Activated CD4-positive, CD25-positive, alpha-beta regulatory T cell treated with anti-CD3 and anti-CD28 coated beads, Interleukin-2, amount 50 U/mL, for 72 hours (primary cell): Measurements from ENCODE around the gene HOXC9.

ENCODE experiments used
- DNase-seq: peaks from one replicate; pipeline ENCODE4 v3.0.0; 2021

The HOXC9 gene

DNA sequence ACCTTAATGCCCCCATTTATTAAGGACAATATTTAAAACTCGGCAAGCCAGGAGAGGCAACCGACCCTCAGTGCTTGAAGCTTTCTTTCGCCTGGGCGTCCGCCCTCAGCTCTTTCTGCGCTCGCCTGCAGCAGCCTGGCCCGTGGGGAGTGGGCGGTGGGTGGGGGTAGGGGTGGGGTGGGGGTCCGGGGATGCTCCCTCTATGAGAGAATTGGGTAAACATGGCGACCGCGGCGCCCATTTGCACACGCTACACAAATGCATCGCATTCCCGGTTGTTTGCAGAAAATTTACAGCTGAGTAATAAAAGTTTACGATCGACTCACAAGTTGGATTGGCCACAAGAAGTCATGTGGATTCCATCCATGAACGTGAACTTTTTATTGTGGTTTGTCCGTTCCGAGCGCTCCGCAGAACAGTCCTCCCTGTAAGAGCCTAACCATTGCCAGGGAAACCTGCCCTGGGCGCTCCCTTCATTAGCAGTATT lies 16.6 kb downstream of the HOXC9 start:
- DNase-seq, result no peak

DNA sequence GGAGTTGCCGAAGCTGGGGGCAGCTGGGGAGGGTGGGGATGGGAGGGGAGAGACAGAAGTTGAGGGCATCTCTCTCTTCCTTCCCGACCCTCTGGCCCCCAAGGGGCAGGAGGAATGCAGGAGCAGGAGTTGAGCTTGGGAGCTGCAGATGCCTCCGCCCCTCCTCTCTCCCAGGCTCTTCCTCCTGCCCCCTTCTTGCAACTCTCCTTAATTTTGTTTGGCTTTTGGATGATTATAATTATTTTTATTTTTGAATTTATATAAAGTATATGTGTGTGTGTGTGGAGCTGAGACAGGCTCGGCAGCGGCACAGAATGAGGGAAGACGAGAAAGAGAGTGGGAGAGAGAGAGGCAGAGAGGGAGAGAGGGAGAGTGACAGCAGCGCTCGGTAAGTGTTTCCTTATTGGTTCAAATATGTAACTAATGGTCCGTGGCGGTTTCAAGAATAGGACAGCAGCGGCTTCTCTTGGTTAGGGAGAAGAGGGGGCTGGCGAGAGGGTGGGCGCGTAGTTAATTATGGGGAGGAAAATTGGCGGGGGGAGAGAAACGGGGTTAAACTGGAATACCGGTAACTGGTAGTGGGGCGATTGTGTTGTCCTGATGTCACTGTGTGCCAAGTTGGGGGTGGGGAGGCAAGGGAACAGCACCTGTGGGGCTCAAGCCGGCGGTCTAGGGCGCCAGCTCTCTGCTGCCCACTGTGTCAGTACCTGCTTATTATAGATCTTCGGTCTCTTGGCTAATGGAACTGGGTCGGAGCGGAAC lies 17.2 kb downstream of the HOXC9 start:
- DNase-seq, result no peak

DNA sequence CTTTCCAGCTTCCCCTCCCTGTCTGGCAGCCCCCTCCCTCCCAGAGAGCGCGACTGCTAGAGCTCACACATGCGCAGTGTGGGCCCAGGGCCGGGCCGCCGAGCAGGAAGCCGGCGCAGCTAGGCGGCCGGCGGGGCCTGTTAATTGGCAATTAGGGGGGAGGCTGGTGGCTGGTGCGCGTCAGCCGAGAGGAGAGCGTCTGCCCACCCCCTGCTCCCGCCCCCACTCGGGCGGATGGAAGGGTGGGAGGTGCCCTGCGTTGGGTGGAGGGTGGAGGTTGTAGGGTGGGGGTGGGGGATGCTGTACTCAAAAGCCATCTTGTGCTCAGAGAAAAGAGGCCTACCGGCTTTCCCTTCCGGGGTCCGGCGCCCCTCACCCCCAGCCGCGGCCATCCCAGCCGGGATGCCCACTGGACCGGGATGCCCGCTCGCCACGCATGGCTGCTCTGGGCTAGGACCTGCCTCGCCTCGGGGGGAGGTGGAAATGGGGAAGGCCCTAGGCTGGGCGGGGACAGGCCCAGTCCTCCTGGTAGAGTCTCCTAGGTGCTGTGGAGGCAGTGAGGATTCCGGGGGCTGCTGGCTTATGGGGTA lies 18.0 kb downstream of the HOXC9 start:
- peak; percentile 63 for DNase-seq

DNA sequence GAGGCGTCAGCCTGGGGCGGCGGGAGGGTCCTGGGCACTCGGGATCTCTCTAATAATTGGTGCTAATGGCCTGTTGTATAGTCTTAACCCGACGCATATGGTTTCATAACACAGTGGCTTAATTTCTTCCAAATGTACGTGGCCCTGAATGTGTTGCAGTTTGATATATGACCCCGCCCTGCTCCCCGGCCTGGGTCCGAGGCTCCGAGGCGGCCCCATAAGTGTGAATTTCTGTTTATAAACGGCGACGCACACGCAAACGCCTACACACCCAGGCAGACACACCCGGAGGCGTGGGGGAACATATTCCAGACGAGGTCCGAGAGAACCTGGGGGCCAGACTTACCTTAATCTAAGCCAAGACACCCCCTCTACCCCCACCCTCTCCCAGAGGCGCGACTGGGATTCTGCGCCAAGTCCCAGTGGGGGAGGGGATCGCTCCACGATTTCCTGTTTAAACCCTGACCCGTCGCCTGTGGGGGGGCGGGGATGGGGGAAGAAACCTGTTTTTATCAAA lies 18.6 kb downstream of the HOXC9 start:
- no peak for DNase-seq

DNA sequence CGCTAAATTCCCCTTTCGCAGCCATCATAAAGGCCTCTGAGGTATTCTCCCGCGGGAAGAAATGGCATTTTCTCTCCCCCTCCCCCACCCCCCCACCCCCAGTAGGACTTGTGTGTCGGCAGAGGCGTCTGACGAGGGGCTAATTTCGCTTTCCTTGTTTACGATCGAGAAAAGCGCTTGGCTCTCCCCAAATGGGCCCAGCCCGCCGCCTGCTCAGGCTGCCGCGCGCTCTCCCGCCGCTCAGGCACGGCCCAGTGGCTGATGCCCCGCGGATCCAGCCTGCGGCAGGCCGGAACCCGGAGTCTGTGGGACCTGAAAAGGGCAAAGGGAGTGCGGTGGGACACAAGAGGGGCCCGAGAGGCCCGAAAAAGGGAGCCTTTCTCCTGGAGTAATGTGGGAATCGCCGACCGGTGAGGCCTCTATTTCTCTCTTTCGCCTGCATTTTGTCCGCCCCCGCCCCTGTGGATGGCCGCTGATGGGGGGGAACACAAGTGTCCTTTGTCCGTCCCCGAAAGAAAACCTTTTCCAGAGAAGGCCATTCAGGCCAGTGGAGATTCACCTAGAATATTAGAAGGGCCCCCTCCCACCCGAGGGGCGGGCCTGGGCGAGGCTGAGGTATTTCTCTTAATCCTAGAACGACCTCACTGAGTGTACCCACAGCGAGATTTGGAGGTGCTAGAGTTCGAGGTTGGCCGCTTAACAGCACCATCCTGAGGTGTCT lies 19.3 kb downstream of the HOXC9 start:
- DNase-seq, result no peak

DNA sequence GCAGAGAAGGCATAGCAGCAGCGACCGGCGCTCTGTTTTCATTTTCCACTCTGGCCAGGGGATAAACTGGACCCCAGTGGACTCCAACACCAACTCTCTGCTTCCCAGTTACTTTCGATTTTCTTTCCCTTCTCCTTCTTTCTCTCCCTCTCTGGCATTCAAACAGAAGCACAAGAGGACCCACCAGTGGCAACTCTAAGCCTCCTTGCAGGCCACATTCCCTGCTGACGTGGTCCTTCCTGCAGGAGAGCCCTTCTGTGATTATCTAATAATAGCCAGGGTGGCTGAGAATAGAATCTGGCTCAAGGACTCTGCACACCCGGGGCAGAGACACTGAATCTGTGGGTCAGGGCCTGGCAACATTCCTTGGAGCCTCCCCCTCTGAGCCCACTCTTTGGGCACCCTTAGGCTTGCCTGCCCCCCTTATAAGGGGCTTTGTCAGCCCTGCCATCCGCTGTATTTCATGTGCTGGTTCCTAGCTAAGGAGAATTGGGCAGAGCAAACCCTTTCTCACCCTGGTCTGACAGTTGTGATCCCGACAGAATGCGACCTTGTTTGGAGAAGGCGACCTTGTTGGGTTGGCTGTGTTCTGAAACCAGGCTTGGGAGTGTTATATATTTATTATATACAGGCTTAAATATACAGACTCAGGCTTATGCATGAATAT lies 20.1 kb downstream of the HOXC9 start:
- DNase-seq, result no peak

DNA sequence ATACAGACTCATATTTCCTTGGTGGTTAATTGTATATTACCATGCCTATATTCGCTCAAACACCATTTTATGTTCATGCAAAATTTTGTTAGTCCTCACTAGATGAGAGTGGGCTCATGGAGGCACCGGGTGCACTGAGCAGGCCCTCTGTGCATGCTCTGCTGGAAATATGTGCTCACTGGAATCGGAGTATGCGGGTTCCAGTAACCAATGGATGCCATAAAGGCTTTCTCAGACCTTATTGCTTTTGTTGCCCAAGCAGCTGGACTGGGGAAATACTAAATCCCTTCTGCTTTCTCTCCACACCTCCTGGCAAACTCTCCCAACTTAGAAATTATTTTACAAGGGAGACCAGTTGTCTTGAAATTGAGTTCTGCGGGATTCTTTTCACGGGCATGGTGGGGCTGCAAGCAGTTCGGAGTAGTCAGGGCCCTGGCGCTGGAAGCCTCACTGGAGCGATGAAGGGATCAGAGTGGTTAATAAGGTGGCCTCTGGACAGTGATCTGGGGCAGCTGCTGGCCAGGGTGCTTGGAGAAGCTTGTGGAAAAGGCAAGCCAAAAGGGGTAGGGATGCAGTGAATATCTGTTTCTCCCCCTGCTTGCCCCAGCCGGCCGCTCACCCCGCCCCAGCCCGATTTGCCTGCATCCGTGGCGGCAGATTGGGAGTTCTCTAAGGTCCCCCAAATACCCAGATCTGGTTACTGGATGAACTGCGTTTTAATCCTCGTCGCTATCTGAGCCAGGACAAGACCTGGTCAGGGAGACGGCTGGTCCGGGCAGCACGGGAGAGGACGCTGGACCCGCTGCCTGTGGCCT lies 20.8 kb downstream of the HOXC9 start:
- no peak for DNase-seq

DNA sequence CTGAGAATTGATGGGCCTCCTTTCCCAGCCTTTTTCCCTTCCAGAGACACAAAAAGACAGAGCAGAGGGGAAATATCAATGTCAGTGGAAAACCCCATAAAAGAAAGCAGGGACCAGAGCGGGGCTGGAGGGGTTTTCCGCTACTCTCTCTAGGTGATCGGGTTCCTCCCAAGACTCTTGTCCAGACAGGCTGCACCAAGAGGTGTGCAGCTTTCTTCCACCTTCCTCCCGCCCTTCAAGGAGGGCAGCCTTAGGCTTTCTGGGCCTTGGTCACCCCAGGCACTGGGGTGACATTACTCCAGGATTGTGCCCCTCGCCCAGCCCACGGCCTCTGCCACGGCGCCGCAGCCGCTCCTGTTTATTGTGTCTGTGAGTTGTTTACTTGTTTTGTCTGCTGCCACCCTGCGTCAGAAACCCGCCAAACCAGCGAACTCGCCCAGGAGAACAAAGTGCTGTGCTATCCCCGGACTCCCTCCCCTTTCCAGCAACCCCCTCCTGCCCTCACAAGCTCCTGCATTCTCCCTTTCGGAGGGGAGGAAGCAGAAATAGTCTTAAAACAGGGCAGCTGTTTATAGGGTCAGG lies 21.6 kb downstream of the HOXC9 start:
- DNase-seq, result no peak

DNA sequence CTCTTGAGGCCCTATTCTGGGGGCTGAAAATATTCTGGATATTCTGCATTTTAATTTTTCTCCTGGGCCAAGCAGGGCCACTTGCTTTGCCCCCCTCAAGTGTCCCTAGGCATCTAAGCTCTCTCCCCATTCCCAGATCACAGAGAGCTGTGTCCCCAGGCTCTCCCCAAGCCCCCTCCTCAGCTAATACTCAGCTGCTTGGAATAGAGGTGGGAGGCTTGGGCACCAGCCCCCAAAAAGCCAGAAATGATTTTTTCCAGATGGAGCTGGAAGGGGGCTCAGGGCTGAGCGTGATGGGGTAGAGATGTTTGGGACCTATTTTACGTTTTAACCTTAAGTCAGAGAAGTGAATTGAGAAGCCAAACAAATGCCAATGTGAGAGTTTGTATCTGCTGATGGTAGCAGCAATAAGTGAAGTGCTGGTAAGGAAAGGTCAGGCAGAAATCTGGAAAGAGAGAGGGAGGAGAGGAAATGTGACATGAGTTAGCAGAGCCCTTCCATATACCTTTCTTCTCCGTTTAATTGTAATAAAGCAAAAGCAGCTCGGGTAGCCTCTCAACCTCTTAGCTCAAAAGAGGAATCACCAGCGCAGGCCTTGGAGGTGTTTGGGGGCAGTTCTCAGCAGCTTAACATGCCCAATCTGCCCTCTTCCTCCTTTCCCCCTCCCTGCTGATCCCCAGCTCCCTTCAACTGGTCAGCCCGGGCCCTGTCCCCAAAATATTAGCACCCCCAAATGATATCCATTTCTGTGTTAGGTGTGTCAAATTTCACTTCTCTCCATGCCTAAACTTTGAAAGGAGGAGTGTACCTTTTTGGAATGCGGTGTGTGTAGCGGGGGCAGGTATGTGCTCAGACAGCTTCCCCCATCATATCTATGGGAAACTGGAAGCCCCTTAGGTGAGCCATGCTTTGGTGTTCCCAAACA lies 23.3 kb downstream of the HOXC9 start:
- no peak for DNase-seq

DNA sequence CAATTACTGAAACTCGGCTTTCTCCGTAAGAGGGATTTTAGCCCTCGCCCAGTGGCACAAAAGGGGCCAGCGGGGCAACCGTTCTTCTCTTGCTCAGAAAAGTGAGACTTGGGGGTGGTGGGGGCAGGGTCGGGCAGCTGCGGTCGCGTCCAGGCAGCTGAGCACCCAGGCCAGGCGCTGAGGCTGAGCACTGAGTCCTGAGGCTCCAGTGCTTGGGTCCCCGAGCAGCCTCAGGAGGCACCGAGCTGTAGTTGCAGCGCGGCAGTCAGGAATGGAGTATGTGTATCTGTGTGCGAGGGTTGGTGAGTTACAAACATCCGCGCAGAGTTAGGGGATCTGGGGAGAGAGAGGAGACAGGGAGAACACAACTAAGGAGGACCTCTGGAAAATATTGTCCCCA lies 24.2 kb downstream of the HOXC9 start:
- DNase-seq, result no peak

DNA sequence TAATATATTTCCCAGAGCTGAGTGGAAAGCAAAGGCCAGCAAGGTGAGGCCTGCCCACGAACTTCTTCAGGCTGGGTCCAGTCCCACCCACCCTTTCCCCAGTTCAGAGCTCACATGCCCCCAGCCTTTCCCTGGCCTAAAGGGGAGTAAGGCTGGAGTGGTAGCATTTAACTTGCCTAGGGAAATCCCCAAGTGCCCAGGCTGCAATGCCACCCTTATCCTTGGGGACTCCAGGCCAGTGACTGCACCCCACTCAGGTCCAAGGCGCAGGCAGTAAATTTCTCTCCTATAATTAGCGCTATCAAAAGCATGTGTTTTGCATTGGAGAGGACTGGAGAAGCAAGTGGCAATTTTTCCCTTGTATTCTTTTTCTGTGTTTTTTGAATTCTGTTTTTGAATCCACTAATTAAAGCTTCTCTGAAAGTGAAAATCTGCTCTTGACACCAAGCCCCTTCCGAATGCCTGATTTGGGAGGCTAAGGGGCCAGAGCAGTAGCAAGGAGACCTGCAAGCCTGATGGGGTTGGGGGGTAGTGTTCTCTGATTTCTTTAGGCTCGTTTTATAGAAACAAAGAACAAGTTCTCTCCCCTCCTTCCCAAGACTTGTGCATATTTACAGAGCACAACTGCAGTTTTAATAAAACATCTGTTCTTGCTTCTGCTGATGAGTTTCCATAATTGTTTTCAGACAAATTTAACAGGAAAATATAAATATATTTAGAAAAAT lies 24.8 kb downstream of the HOXC9 start:
- DNase-seq, result no peak

DNA sequence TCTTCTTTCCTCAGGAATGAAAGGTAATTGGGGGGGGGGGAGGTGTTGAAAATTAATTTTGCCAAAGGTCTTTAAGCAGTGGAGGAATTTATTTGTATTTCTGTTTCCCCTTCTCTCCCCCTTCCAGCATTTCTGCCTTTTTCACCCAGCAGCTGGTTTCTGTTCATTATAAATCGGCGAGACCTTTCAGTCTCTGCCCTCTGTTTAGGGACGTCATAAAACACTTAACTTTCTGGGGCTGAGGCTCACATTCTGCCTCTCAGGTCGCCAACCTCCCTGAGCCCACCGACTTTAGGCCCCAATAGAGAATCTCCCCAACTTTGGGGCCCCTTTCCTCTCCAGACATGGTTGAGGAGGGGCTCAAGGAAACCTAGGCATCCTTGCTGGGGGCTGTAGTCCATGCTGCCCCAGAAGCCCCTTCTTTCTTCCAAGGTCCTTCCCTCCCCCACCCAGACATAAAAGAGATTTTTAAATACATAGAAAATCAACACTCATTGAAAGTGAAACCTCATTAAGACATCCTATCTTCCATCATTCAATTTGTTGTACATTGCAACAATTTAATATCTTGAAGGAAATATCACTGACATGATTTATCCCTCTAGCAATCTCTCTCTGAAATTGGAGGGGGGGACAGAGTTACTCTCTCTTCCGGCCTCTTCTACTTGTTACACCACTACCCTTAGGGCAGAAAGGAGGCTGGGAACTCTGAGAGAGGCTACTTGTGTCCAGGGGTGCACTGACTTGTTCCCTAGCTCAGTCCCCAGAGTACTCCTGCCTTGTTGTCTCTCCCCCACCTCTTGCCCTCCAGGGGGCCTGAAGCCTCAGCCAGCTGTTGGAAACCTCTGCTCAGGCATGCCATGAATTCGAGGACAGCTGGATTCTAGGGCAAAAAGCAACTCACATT lies 25.8 kb downstream of the HOXC9 start:
- no peak for DNase-seq

DNA sequence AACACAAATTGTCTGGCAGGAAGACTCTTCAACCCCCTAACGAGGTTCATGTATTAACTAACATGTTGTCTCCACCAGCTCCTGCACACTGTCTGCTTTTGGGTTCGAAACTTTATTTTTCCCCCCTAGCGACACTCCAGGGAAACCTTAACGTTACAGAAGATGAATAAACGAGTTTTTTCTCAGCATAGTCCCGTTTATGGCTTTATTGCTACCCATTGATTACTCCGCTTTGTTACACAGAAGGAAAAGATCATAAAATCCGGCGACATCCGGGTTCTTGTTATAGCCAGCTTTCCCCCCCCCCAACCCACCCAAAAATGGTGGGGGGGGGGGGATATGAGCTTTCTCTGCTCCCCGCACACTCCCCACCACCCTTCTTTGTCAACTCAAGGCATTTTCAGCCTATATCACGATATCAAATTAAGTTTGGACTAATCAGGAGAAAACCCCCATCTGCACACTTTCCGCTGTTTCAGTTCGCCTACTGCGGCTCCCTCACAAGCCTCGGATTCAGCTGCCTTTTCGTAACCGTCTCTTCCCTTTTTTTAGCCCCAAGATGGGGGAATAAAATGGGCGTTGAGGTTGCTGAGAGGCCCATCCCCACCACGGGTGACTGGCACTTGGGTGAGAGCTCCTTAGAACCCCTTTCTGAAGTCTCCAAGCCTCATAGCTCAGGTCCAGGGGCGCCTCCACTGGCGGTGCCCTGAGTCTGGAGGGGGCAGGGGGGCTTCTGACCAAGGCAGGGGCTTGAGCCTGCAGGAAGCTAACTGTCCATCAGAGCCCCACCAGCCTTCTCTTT lies 26.9 kb downstream of the HOXC9 start:
- no peak for DNase-seq

DNA sequence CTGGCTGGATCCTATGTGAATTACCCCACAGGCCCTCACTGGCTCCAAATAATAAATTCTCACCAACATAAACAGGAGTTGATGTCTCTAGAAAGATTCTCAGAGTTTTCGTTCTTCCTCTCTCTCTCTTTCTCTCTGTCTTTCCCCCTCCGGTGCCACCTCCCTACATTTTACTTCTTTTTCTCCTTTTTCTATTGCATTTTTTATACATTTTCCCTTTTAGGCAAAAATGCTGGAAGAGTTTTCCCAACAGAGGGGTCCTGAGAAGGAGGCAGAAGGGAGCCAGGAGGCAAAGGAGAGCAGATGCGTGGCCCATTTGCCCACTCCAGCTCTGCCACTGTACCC lies 27.5 kb downstream of the HOXC9 start:
- DNase-seq, result no peak

DNA sequence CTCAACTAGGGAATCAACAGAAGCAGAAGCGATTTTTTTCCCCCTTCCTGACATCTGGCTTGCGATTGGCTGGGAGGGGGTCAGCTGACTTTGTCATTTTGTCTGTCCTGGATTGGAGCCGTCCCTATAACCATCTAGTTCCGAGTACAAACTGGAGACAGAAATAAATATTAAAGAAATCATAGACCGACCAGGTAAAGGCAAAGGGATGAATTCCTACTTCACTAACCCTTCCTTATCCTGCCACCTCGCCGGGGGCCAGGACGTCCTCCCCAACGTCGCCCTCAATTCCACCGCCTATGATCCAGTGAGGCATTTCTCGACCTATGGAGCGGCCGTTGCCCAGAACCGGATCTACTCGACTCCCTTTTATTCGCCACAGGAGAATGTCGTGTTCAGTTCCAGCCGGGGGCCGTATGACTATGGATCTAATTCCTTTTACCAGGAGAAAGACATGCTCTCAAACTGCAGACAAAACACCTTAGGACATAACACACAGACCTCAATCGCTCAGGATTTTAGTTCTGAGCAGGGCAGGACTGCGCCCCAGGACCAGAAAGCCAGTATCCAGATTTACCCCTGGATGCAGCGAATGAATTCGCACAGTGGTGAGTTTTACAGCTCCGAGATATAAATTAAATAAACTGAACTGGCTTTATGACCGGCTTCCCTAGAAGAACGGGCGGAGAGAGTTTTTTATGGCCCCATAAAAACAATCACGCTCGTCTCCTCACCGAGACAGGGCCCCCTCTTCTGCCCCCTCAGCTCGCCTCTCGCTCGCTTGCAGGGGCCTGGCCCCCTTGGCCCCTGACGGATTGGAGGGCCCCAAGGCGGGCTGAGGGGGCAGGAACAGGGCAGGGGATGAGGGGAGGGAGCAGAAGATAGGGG lies 28.6 kb downstream of the HOXC9 start, which contains the start of gene HOXC6:
HOXC6 (plus strand) TSS at position 127 of the 888 bp plus-strand sequence; CDS start at position 209, 82 bp downstream.
- no peak for DNase-seq

DNA sequence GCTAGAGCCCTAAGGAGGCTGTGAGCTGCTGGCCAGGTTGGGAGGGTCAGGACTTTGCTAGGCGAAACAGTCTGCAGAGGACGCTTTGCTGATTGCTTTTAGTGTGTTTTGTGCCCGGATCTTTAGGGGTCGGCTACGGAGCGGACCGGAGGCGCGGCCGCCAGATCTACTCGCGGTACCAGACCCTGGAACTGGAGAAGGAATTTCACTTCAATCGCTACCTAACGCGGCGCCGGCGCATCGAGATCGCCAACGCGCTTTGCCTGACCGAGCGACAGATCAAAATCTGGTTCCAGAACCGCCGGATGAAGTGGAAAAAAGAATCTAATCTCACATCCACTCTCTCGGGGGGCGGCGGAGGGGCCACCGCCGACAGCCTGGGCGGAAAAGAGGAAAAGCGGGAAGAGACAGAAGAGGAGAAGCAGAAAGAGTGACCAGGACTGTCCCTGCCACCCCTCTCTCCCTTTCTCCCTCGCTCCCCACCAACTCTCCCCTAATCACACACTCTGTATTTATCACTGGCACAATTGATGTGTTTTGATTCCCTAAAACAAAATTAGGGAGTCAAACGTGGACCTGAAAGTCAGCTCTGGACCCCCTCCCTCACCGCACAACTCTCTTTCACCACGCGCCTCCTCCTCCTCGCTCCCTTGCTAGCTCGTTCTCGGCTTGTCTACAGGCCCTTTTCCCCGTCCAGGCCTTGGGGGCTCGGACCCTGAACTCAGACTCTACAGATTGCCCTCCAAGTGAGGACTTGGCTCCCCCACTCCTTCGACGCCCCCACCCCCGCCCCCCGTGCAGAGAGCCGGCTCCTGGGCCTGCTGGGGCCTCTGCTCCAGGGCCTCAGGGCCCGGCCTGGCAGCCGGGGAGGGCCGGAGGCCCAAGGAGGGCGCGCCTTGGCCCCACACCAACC lies 29.8 kb downstream of the HOXC9 start:
- DNase-seq, result no peak
